Right atrium auricular region (tissue), 2 donors: ENCODE results near the gene ITGA4. TPM values are rescaled to one million over a fixed set of nuclear protein-coding genes. Genes with fewer than 3 reads are reported as not detected.
A peak's percentile ranks its signal among the peaks of the same experiment; 100 is the strongest.

Experiments
- DNase-seq: peaks from one replicate; pipeline ENCODE4 v3.0.0-alpha.2; 2019; ENCODE audit warnings: low spot score
- H3K27ac ChIP-seq, 2 donors: fragments of 200-600 bp; sonication (generic); 1 replicate in 1 of 2; 2 replicates in 1 of 2; pipeline ENCODE4 v1.5.1; 2016 to 2019
- H3K27me3 ChIP-seq, 2 donors: fragments of 200-600 bp; sonication (generic); one replicate each; pipeline versions ENCODE4 v1.5.1 to v1.6.0; 2017 to 2019
- H3K36me3 ChIP-seq: fragments of 200-600 bp; sonication (generic); one replicate; pipeline ENCODE4 v1.5.1; 2016
- H3K4me1 ChIP-seq, 2 donors: fragments of 200-600 bp; sonication (generic); one replicate each; pipeline versions ENCODE4 v1.5.1 to v1.6.0; 2017 to 2019
- H3K4me3 ChIP-seq, 2 donors: fragments of 200-600 bp; sonication (generic); 1 replicate in 1 of 2; 2 replicates in 1 of 2; pipeline ENCODE4 v1.5.1; 2017 to 2019; ENCODE audit warnings: mild to moderate bottlenecking in 1 of 2, moderate library complexity in 1 of 2
- H3K9me3 ChIP-seq, 2 donors: fragments of 200-600 bp; sonication (generic); one replicate each; pipeline ENCODE4 v1.5.1; 2019
- CTCF ChIP-seq, 2 donors: fragments of 200-600 bp; sonication (generic); IDR thresholded peaks; one replicate each; pipeline ENCODE4 v1.5.1; 2019; ENCODE audit warnings: antibody characterized with exemption in 2 of 2
- total RNA-seq, 2 donors: library from RNA; depleted of rRNA; stranded (reverse); fragments of >200 nt; gene quantifications; one replicate each; pipeline ENCODE4 v1.1.0, GENCODE V29; 2016

The ITGA4 gene
- total RNA-seq, 2 donors from 2014 or later: 0.96 to 1.8 TPM

- no peaks in the 10 kb centered on the region for H3K27me3 ChIP-seq
- no peak for DNase-seq
- no peak for TF ChIP-seq CTCF (IDR thresholded peaks at IDR 0.05)
- no peaks in the 10 kb centered on the region for H3K9me3 ChIP-seq
- peaks cover 0 to 9% of the 10 kb centered on the region in 2 donors for H3K4me1 ChIP-seq
- H3K27ac ChIP-seq: no peak overlapping the region
- no peaks in the 10 kb centered on the region for H3K36me3 ChIP-seq
- H3K4me3 ChIP-seq: no peak overlapping the region
Measured at GRCh38 chr2:181454686-181455450, 2.3 kb upstream of the ITGA4 start.

GRCh38 chr2:181456660-181457120 is 496 bp upstream of the ITGA4 start:
- no peak for DNase-seq
- no peaks in the 10 kb centered on the region for H3K36me3 ChIP-seq
- TF ChIP-seq CTCF (IDR thresholded peaks at IDR 0.05): no peak
- H3K4me3 ChIP-seq: peak overlapping the region; percentile 36 to 59
- H3K27ac ChIP-seq: peak overlapping the region in 1 of 2 donors; percentile 40
- peaks cover 0 to 9% of the 10 kb centered on the region in 2 donors for H3K4me1 ChIP-seq
- no peaks in the 10 kb centered on the region for H3K27me3 ChIP-seq
- no peaks in the 10 kb centered on the region for H3K9me3 ChIP-seq

- H3K27ac ChIP-seq: peak overlapping the region in 1 of 2 donors; percentile 40
- no peaks in the 10 kb centered on the region for H3K36me3 ChIP-seq
- peaks cover 0 to 9% of the 10 kb centered on the region in 2 donors for H3K4me1 ChIP-seq
- no peak for TF ChIP-seq CTCF (IDR thresholded peaks at IDR 0.05)
- peak overlapping the region; percentile 36 to 59 for H3K4me3 ChIP-seq
- H3K9me3 ChIP-seq: no peaks in the 10 kb centered on the region
- no peaks in the 10 kb centered on the region for H3K27me3 ChIP-seq
- no peak for DNase-seq
Measured at GRCh38 chr2:181457741-181458425, 697 bp downstream of the ITGA4 start.

- no peak for TF ChIP-seq CTCF (IDR thresholded peaks at IDR 0.05)
- Histone ChIP-seq H3K27ac (no peak overlapping the region), H3K9me3 (no peaks in the 10 kb centered on the region), H3K27me3 (no peaks in the 10 kb centered on the region), H3K4me1 (peaks cover 0 to 9% of the 10 kb centered on the region in 2 donors), H3K36me3 (no peaks in the 10 kb centered on the region), H3K4me3 (no peak overlapping the region)
- DNase-seq: no peak
Measured at GRCh38 chr2:181458871-181459270, 1.7 kb downstream of the ITGA4 start.

GRCh38 chr2:181459621-181460021 is 2.4 kb downstream of the ITGA4 start:
- TF ChIP-seq CTCF (IDR thresholded peaks at IDR 0.05): no peak
- H3K27me3 ChIP-seq: no peaks in the 10 kb centered on the region
- no peaks in the 10 kb centered on the region for H3K9me3 ChIP-seq
- H3K27ac ChIP-seq: no peak overlapping the region
- no peak overlapping the region for H3K4me3 ChIP-seq
- no peak for DNase-seq
- H3K4me1 ChIP-seq: peaks cover 0 to 9% of the 10 kb centered on the region in 2 donors
- H3K36me3 ChIP-seq: no peaks in the 10 kb centered on the region
